Stimulated activated CD8-positive, alpha-beta memory T cell treated with anti-CD3 and anti-CD28 coated beads, Interleukin-2, amount 100 ng/mL, for 48 hours (primary cell): ENCODE results near the gene MDC1.
"Not testable (repeated sequence)": the region's sequence is repeated elsewhere in the genome, so short reads cannot be mapped to it uniquely, and the experiment has no call there.

Source experiments
- DNase-seq, 2 donors: peaks; one replicate each; pipeline ENCODE4 v3.0.0-alpha.2; 2020; ENCODE audit warnings: low read depth in 2 of 2

Gene MDC1, protein sequence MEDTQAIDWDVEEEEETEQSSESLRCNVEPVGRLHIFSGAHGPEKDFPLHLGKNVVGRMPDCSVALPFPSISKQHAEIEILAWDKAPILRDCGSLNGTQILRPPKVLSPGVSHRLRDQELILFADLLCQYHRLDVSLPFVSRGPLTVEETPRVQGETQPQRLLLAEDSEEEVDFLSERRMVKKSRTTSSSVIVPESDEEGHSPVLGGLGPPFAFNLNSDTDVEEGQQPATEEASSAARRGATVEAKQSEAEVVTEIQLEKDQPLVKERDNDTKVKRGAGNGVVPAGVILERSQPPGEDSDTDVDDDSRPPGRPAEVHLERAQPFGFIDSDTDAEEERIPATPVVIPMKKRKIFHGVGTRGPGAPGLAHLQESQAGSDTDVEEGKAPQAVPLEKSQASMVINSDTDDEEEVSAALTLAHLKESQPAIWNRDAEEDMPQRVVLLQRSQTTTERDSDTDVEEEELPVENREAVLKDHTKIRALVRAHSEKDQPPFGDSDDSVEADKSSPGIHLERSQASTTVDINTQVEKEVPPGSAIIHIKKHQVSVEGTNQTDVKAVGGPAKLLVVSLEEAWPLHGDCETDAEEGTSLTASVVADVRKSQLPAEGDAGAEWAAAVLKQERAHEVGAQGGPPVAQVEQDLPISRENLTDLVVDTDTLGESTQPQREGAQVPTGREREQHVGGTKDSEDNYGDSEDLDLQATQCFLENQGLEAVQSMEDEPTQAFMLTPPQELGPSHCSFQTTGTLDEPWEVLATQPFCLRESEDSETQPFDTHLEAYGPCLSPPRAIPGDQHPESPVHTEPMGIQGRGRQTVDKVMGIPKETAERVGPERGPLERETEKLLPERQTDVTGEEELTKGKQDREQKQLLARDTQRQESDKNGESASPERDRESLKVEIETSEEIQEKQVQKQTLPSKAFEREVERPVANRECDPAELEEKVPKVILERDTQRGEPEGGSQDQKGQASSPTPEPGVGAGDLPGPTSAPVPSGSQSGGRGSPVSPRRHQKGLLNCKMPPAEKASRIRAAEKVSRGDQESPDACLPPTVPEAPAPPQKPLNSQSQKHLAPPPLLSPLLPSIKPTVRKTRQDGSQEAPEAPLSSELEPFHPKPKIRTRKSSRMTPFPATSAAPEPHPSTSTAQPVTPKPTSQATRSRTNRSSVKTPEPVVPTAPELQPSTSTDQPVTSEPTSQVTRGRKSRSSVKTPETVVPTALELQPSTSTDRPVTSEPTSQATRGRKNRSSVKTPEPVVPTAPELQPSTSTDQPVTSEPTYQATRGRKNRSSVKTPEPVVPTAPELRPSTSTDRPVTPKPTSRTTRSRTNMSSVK (N-terminal part only)

DNA sequence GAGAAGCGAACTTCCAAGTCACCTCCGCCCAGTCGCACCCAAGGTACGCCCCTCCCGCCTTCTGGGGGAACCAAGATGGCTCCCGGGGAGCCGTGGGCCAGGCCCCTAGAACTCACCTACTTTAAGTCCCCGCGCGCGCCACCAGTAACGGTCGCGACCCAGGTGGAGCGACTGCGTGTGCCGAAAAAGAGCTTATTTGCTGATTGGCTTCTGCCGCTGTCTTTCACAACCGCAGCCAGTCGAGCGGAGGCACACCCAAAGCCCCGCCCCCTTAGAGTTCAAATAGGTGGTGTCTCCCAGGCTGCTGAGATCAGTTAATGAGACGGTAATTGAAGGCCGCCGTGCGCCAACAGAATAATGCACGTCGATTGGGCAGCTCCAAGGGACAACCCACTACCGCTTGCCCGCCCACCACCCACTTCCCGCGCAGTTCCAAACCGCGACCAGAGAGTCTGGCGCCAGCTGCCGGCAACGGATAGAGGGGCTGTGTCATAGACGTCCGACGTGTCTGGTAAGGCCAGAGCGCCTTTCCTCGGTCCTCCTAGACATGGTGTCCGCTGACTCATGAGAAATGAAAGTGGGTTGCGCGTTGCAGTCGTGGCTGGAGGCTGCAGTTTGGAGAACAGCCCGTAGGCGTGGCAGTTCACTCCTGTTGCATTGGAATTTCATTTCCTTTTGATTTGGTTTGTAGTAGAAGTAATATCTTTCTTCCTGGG lies at the start of gene MDC1:
TSS of gene MDC1 (minus strand) at position 153 of the 716 bp plus-strand sequence. CDS start 2,106 bp downstream, outside the sequence.
- DNase-seq, result peak; percentile 95 to 99

DNA sequence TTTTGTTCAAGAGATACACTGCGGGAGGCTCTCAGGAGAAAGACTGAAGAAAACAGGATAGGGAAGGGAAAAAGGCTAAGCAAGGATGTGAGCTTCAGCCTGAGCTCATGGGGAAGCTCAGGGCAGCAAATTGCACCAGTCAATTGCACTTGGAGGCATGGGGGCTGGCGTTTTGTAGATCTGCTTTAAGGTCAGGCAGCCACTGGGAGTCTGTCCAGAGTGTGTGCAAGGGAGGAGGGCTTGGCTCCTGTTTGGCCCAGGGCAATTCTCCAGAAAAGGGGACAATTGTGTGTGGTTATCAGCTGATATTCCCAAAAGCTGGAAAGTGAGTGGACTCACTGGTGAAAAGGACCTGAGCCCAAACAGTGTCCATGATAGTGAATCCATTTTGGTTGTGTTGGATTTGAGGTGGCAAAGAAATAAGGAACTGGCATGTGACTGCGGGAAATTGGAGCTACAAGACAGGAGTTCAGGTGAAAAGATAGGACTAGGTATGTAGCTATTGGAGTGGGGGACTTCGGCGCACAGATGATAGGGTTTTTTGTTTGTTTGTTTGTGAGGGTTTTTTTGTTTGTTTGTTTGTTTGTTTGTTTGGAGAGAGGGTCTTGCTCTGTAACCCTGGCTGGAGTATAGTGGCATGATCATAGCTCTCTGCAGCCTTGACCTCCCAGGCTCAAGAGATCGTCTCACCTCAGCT lies 49.5 kb upstream of the MDC1 start:
- no peak for DNase-seq

DNA sequence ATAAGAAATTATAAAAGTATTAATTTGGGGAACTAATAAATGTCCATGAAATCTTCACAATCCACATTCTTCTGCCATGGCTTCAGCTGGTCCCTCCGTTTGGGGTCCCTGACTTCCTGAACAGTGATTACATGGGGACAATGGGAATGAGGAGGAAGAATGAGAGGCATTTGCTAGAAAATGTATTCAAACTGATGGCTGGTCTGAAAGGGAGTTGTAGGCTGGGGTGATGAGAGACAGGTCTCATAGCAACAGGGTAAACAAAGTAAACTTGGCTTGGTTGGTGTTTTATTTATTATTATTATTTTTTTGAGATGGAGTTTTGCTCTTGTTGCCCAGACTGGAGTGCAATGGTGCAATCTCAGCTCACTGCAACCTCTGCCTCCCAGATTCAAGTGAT lies 48.4 kb upstream of the MDC1 start:
- not testable (repeated sequence) for DNase-seq

DNA sequence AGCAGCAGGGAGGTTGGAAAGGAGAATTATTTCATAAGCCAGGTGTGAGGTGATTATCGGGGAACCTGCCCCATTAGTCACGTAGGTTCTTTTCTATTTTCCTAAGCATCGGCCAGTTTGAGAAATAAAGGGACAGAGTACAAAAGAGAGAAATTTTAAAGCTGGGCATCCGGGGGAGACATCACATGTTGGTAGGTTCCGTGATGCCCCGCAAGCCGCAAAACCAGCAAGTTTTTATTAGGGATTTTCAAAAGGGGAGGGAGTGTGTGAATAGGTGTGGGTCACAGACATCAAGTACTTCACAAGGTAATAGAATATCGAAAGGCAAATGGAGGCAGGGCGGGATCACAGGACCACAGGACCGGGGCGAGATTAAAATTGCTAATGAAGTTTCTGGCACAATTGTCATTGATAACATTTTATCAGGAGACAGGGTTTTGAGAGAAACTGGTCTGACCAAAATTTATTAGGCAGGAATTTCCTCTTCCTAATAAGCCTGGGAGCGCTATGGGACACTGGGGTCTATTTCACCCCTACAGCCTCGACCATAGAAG lies 47.5 kb upstream of the MDC1 start:
- DNase-seq, result not testable (repeated sequence)

DNA sequence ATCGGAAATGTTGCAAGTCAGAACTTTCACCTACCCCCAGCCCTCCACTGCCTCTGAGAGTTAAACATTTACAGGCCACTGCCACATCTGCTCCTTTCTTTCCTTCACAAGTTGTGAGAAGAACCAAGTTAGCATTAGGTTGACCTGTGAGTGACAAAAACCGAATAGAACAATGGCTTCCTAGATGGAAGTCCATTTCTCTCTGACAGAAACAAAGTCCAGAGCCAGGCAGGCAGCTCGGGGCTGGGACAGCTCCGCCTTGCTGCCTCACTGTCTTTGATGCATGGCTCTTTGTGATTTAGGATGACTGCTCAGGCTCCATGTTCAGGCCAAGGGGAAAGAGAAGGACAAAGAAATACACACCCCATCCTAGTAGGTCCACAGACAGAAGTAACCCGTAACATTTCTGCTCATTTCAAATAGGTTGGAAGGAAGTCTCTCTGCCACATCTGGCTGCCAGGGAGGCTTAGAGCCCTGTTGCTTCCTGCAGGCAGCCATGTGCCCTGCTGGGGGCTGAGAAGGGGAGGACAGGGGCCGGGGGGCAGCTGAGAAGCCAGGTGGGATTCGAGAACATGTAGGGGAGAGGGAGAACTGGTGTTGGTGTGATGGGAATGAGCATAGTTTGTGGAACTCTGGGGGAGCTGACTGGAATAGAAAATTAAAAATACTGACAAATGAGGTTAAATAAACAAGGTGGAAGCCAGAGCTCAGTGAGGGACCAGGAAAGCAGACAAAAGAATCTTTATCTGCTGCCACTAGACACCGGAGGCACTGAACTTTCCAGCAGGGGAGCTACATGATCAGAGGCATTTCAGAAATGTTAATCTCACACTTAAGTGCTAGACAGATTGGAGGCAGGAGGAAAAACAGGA lies 46.8 kb upstream of the MDC1 start:
- DNase-seq, result no peak

DNA sequence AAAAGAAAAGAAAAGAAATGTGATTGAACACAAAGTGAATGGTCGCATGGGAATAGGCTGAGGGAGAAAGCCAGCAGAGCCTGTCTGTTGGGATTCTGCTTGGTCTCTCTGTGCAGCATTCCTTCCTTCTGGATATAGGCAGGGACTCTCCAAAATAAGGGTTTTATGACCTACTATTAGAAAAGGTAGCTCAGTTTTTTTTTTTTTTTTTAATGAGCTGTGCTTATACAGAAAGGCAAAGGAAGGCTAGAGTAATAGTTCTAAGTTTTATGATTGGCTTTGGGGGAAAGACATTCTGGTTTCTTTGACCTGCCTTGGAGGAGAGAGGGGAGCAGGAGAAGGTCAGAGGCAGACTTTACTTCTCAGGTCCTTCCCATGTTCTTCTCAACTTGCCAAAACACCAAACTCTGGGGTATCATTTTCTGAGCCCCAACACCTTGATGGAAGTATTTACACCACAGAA lies 46.1 kb upstream of the MDC1 start:
- no peak for DNase-seq

DNA sequence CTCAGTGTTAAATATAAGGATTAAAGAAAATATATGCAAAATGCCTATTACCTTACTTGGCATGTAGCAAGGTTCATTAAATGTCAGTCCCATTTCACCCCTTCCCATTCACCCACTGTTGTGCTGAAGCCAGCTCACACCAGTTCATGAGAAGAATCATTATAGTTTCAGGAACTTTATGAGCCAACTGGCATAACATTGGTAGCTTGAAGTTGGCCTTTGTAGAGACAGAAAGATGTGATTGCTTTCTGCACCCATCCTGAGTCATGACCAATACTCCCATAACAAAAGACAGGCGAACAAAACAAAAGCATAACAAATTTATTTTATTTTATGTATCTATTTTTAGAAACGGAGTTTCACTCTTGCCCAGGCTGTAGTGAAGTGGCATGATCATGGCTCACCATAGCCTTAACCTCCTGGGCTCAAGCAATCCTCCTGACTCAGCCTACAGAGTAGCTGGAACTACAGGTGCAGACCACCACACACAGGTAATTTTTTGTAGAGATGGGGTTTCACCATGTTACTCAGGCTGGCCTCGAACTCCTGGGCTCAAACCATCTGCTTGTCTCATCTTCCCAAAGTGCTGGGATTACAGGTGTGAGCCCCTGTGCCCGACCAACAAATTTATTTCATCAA lies 44.8 kb upstream of the MDC1 start:
- no peak for DNase-seq

DNA sequence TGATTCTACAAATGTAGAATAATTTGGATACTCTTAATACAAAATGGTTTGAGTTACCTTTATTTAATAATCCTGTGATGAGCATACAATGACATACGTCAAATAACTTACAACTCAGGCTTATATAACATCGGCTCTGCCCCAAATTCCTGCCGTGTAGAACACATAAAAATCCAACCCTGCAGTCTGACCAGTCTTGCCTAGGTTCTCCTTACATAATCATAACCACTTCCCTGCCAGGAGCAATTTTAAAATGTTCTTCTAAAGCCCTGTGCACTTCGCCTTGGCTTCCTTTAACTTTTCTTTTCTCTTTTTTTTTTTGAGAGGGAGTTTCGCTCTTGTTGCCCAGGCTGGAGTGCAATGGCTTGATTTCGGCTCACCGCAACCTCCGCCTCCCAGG lies 43.5 kb upstream of the MDC1 start:
- DNase-seq, result no peak

DNA sequence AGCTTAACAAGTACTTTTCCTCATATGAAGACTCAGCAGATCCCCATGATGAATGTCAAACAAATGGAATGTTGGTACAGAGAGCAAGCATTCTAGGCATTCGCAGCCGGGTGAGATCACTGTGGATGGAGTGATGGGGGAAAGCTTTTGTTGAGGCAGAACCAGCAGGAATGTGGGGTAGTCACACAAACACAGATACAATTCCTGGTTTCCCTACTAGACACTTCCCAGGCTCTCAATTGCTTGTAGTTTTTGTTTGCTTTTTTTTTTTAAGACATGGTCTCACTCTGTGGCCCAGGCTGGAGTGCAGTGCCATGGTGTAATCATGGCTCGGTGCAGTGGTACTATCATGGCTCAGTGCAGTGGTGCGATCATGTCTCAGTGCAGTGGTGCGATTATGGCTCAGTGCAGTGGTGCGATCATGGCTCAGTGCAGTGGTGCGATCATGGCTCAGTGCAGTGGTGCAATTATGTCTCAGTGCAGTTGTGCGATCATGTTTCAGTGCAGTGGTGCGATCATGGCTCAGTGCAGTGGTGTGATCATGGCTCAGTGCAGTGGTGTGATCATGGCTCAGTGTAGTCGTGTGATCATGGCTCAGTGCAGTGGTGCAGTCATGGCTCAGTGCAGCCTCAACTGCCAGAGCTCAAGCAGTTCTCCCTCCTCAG lies 42.6 kb upstream of the MDC1 start:
- DNase-seq, result no peak

DNA sequence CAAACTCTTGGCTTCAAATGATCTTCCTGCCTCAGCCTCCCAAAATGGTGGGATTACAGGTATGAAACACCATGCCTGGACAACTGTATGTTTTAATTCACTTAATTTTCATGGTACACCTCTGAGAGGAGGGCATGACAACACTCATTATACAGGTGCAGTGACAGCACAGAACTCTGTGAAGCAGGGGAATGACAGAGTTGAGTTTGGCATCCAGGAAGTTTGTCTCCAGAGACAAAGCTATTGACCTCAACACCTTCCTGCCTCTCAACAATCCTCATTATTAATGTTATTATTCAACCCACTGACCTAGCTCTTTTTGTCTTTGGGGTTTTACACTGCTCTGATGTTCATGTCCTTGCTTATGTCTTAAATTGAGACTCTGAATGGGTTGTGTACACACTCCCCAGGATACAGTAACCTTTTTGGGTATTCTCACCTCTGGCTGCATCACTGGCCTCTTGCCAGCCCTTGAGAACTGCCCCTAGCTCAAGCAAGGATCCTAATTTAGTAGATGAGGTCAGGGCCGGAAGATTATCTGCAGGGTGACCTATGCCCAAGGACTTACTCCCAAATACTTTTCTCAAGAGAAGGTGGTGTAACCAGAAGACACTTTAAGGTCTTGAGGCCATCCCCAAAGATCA lies 40.3 kb upstream of the MDC1 start:
- DNase-seq, result no peak

DNA sequence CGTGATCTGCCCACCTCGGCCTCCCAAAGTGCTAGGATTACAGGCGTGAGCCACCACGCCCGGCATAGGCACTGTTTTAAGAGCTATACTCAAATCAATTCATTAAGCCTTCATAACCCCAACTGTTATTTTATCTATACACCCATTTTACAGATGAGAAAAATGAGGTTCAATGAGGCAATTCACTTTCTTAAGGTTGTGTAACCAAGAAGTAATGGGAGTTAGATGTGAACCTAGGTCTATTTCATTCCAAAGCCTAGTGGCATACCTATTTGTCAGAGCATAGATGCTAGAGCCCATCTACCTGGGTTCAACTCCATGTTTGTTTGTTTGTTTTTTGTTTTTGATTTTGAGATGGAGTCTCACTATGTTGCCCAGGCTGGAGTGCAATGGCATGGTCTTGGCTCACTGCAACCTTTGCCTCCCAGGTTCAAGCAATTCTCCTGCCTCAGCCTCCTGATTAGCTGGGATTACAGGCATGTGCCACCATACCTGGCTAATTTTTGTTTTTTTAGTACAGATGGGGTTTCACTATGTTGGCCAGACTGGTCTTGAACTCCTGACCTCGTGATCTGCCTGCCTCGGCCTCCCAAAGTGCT lies 39.4 kb upstream of the MDC1 start:
- not testable (repeated sequence) for DNase-seq

DNA sequence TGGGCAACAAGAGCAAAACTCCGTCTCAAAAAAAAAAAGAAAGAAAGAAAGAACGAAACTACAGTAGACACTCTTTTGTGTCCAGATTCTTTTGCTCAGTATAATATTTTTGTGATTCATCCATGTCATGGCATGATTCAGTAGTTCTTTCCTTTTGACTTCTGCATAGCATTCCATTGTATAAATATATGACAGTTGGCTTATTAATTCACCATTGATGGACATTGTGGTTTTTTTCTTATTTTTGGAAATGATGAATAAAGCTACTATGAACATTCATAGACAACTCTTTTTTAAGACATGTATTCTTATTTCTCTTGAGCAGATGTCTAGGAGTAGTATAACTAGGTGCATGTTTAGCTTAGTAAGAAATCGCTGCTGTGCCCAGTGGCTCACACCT lies 37.5 kb upstream of the MDC1 start:
- no peak for DNase-seq

DNA sequence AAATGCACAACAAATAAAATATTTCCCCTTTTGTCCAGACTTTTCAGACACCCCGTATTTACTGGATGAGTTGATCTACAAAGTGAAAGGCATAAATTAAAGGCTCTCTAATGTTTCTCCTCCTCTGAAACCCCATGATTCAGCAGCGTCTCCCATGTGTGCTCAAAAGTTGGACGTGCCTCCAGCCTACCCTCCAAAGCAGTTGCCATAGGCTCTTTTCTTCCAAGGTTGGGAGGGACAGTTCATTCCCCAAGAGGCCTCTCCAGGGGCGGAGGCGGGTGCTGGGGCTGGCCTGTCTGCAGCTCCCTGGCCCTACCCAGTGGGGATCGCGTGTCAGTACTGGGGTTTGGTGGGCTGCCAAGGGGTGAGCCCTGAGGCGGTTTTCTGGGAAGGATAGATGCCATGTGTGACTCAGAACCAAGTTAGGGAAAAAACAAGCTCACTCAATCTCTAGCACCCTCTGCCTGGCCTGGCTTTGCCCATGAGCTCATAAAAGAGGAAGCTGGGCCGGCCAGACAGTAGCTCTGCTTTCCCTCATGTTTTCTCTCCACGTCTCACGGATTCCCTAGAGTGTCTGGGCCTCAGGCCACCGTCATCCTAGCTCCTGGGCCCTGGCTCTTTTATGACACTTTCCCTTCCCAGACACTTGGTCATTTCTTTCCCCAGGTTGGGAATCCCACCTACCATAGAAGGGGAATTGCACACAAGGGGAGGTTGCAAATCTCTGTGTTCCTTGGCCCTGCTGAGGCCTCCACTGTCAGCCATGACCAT lies 35.3 kb upstream of the MDC1 start:
- DNase-seq, result no peak

DNA sequence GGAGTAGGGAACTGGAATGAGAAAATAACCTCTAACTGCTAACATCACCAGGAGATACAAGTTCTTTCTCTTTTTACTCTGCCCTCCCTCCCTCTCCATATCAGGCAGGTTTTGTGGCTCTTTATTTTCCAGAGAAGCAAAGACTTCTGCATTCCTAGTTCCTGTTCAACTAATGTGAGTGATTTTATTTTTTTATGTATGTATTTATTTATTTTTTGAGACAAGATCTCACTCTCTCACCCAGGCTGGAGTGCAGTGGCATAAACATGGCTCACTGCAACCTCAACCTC lies 33.2 kb upstream of the MDC1 start:
- DNase-seq, result no peak

DNA sequence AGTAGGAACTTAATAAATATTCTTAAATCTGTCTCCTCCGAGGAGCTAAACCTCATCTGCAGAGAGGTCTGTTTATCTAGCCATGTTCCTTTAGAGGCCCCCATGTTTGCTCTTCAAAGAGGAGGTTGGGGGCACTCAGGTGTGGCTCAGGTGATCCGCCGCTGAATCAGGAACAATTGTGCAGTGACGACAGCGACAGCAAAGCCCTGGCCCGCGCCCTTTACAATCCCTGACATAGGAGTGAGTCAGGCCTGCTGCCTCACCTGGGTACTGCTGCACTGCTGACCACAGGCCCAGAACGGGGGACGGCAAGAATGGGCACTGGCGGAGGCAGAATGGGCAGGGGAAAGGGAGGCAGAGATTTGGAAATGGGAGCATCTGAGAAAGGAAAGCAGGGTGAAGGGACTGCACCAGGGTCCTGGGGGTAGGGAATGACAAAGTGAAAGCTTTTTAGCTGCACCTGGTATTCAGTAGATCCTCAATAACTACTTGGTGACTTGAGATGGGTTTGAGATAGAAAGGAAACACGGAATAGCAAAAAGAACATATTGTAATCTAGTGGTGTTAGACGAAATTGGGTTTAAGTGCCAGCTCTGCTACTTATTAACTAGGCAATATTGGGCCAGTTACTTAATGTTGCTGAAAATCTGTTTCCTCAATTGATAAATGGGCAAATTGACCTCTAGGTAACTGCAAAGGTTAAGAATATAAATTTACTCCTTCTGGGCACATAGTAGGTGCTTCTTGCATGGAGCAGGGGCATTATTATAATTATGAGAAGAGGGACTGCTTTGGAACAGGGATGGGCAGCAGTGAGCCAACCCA lies 32.7 kb upstream of the MDC1 start:
- no peak for DNase-seq
